ENCODE measurements around the gene TAB3.

TAB3 gene

GRCh38 chrX:30889147-30890140, at the start of gene TAB3:
TAB3 (minus strand) TSS chrX:30889254; CDS start chrX:30859588, 29,666 bp downstream.
- peak; percentile 90 for DNase-seq

GRCh38 chrX:30938295-30938694, 49.2 kb upstream of the TAB3 start:
- no peak for DNase-seq

GRCh38 chrX:30935985-30936384, 46.9 kb upstream of the TAB3 start:
- DNase-seq = no peak

- DNase-seq = no peak
These were observed 42.9 kb upstream of the TAB3 start for GRCh38 chrX:30931920-30932319.

- no peak for DNase-seq
These were observed 41.6 kb upstream of the TAB3 start for GRCh38 chrX:30930679-30931078.

GRCh38 chrX:30930143-30930542, 41.1 kb upstream of the TAB3 start:
- DNase-seq = no peak

- DNase-seq = no peak
These were observed 31.2 kb upstream of the TAB3 start for GRCh38 chrX:30920271-30920670.

- DNase-seq = no peak
These were observed 29.4 kb upstream of the TAB3 start for GRCh38 chrX:30918480-30918879.

- DNase-seq = no peak
These were observed 24.4 kb upstream of the TAB3 start for GRCh38 chrX:30913492-30913891.

GRCh38 chrX:30910124-30910860, 21.2 kb upstream of the TAB3 start:
- DNase-seq = no peak

- no peak for DNase-seq
These were observed 17.7 kb upstream of the TAB3 start for GRCh38 chrX:30906726-30907125.

GRCh38 chrX:30905321-30905720, 16.3 kb upstream of the TAB3 start:
- no peak for DNase-seq

- DNase-seq = no peak
These were observed 15.6 kb upstream of the TAB3 start for GRCh38 chrX:30904632-30905031.

GRCh38 chrX:30904186-30904585, 15.1 kb upstream of the TAB3 start:
- DNase-seq = no peak

- no peak for DNase-seq
These were observed 11.2 kb upstream of the TAB3 start for GRCh38 chrX:30900227-30900626.

GRCh38 chrX:30898886-30899285, 9.8 kb upstream of the TAB3 start:
- DNase-seq = no peak

GRCh38 chrX:30895370-30895769, 6.3 kb upstream of the TAB3 start:
- no peak for DNase-seq

GRCh38 chrX:30893206-30893605, 4.2 kb upstream of the TAB3 start:
- DNase-seq = no peak

GRCh38 chrX:30892591-30892990, 3.5 kb upstream of the TAB3 start:
- no peak for DNase-seq

- DNase-seq = peak; percentile 6
These were observed 418 bp downstream of the TAB3 start for GRCh38 chrX:30888526-30889146.

- no peak for DNase-seq
These were observed 1.3 kb downstream of the TAB3 start for GRCh38 chrX:30887721-30888120.

GRCh38 chrX:30887288-30887687, 1.8 kb downstream of the TAB3 start:
- DNase-seq = no peak

GRCh38 chrX:30885136-30885535, 3.9 kb downstream of the TAB3 start:
- no peak for DNase-seq

- no peak for DNase-seq
These were observed 5.9 kb downstream of the TAB3 start for GRCh38 chrX:30883138-30883537.
